Endothelial cell of umbilical vein (primary cell): ENCODE results near the gene FARP2. TPM values are rescaled to one million over a fixed set of nuclear protein-coding genes. Genes with fewer than 3 reads are reported as not detected.

Source experiments
- BruUV-seq: library from RNA; stranded (reverse); fragments of 400-500 nt; replicated peaks from 2 replicates; lab custom pipeline; 2021; lab: Mats Ljungman, UMichigan
- CTCF ChIA-PET: fragments of 300-600, 350-600 bp; sonication (Branson Sonifier 250); formaldehyde crosslinking; loops from one replicate; lab custom pipeline; 2021; ENCODE audit warnings: antibody characterized with exemption, inconsistent platforms; lab: Charles Lee
- POLR2A ChIA-PET: fragments of 300-600, 350-600 bp; sonication (Branson Sonifier 250); formaldehyde crosslinking; loops from one replicate; lab custom pipeline; 2021; ENCODE audit warnings: antibody characterized with exemption, inconsistent platforms; lab: Charles Lee
- DNase-seq: peaks from one replicate; pipeline ENCODE4 v3.0.0-alpha.2; 2011; ENCODE audit warnings: low read depth, low spot score
- FAIRE-seq: peaks from 2 replicates; lab custom pipeline; 2011; peaks lifted over from hg19 to GRCh38; lab: Jason Lieb, UNC
- H2AFZ ChIP-seq: 2 replicates; pipeline ENCODE4 v1.6.0; 2012; ENCODE audit warnings: low read depth, low read length, control low read depth, inconsistent platforms
- H3K27ac ChIP-seq: 2 replicates; pipeline ENCODE4 v1.5.1; 2011; ENCODE audit warnings: low read depth, mild to moderate bottlenecking, control low read depth, low read length, moderate library complexity; ENCODE audit not compliant: insufficient read depth
- H3K27me3 ChIP-seq, 2 experiments: 2 replicates each; pipeline versions ENCODE4 v1.6.0 to v1.6.1; 2011; ENCODE audit warnings: low read length in 2 of 2, mixed read lengths in 1 of 2; ENCODE audit not compliant: control insufficient read depth in 2 of 2, insufficient read depth in 2 of 2
- H3K36me3 ChIP-seq, 2 experiments: 2 replicates in 1 of 2; 3 replicates in 1 of 2; pipeline ENCODE4 v1.5.1; 2011; ENCODE audit warnings: low read length in 2 of 2, mild to moderate bottlenecking in 1 of 2, moderate library complexity in 1 of 2; ENCODE audit not compliant: control insufficient read depth in 2 of 2, insufficient read depth in 2 of 2; ENCODE audit errors: extremely low read depth in 1 of 2
- H3K4me1 ChIP-seq: 3 replicates; pipeline ENCODE4 v1.5.1; 2011; ENCODE audit warnings: mild to moderate bottlenecking, low read length; ENCODE audit not compliant: control insufficient read depth, insufficient read depth; ENCODE audit errors: extremely low read depth
- H3K4me2 ChIP-seq: 2 replicates; pipeline ENCODE4 v1.6.1; 2011; ENCODE audit warnings: low read length, control low read depth, mixed read lengths; ENCODE audit not compliant: insufficient read depth
- H3K4me3 ChIP-seq, 3 experiments: fragments of 200-600 bp in 1 of 3; sonication (generic), shearing (Covaris generic) in 1 of 3; replicated peaks in 1 of 3; 2 replicates each; pipeline ENCODE4 v1.5.1; 2011 to 2016; ENCODE audit warnings: control low read depth in 3 of 3, low read length in 3 of 3, mild to moderate bottlenecking in 2 of 3, inconsistent platforms in 1 of 3, low read depth in 1 of 3, moderate library complexity in 1 of 3; ENCODE audit not compliant: insufficient read depth in 1 of 3
- H3K79me2 ChIP-seq: 2 replicates; pipeline ENCODE4 v1.6.0; 2012; ENCODE audit warnings: low read length, inconsistent platforms; ENCODE audit not compliant: control insufficient read depth, insufficient read depth
- H3K9ac ChIP-seq: replicated peaks from 2 replicates; pipeline ENCODE3; 2011; ENCODE audit warnings: low read length, control low read depth; ENCODE audit not compliant: insufficient read depth; ENCODE audit errors: extremely low read depth
- H3K9me1 ChIP-seq: replicated peaks from 3 replicates; pipeline ENCODE4 v1.6.0; 2011; ENCODE audit warnings: mild to moderate bottlenecking, low read length; ENCODE audit not compliant: control insufficient read depth, insufficient read depth; ENCODE audit errors: extremely low read depth
- H3K9me3 ChIP-seq: replicated peaks from 2 replicates; pipeline ENCODE4 v1.5.1; 2012; ENCODE audit warnings: low read length, inconsistent platforms; ENCODE audit not compliant: control insufficient read depth, insufficient read depth
- H4K20me1 ChIP-seq: replicated peaks from 2 replicates; pipeline ENCODE3; 2011; ENCODE audit warnings: mild to moderate bottlenecking, low read length; ENCODE audit not compliant: control insufficient read depth, insufficient read depth; ENCODE audit errors: extremely low read depth
- EZH2 ChIP-seq: IDR thresholded peaks from 2 replicates; pipeline ENCODE4 v1.6.1; 2012; ENCODE audit warnings: borderline replicate concordance, low read depth, mild to moderate bottlenecking, moderate library complexity, low read length, inconsistent platforms; ENCODE audit not compliant: severe bottlenecking
- FOS ChIP-seq: IDR thresholded peaks from 2 replicates; pipeline ENCODE4 v1.6.1; 2011; ENCODE audit warnings: mild to moderate bottlenecking, low read length, moderate library complexity, borderline replicate concordance; ENCODE audit not compliant: insufficient read depth
- GATA2 ChIP-seq: IDR thresholded peaks from 2 replicates; pipeline ENCODE4 v1.7.0; 2011; ENCODE audit warnings: low read depth, mild to moderate bottlenecking, moderate library complexity, mixed read lengths, low read length; ENCODE audit not compliant: insufficient read length, insufficient read depth
- JUN ChIP-seq: IDR thresholded peaks from 2 replicates; pipeline ENCODE4 v1.6.1; 2011; ENCODE audit warnings: borderline replicate concordance, low read depth; ENCODE audit not compliant: insufficient read length, insufficient read depth
- MYC ChIP-seq: IDR thresholded peaks from one replicate; pipeline ENCODE4 v1.6.1; 2011; ENCODE audit warnings: mild to moderate bottlenecking, low read depth, low read length
- POLR2A ChIP-seq: IDR thresholded peaks from 2 replicates; pipeline ENCODE4 v1.6.1; 2012; ENCODE audit warnings: low read depth, mild to moderate bottlenecking, control low read depth, low read length
- POLR2AphosphoS5 ChIP-seq: IDR thresholded peaks from 2 replicates; pipeline ENCODE4 v1.6.1; 2012; ENCODE audit warnings: low read depth, mild to moderate bottlenecking, control low read depth, low read length, moderate library complexity; ENCODE audit not compliant: insufficient read depth
- dilution Hi-C: fragments of 300-500 bp; cut with MboI; formaldehyde crosslinking; loops from one replicate; pipeline ENCODE4 v1.15.0; 2019; ENCODE audit warnings: low sequenced_read_pairs; ENCODE audit not compliant: extremely low pct_ligation_motif_present
- intact Hi-C: fragments of 100-400 bp; cut with micrococcal nuclease; formaldehyde crosslinking; loops from one replicate; pipeline ENCODE4 v1.10.0; 2022
- polyA plus RNA-seq, 4 experiments: library from polyadenylated mRNA; depleted of rRNA in 3 of 4; stranded (reverse) in 3 of 4; unstranded in 1 of 4; fragments of >200 nt; gene quantifications; 2 replicates each; pipeline versions ENCODE4 v1.2.1 to v1.2.3, GENCODE V29; 2011 to 2012; ENCODE audit warnings: missing spikeins in 1 of 4
- total RNA-seq: library from RNA; stranded (reverse); gene quantifications from 2 replicates; pipeline ENCODE4 v1.2.3, GENCODE V29; 2021
- TF ChIP-seq, protein P1 (sequence below): IDR thresholded peaks from 2 replicates; pipeline ENCODE4 v1.6.1; 2011; ENCODE audit not compliant: insufficient read depth, insufficient read length
- TF ChIP-seq, protein P2 (sequence below), 2 donors: IDR thresholded peaks; 1 replicate in 1 of 2; 2 replicates in 1 of 2; pipeline ENCODE4 v1.5.1; 2011; ENCODE audit warnings: low read length in 2 of 2, mild to moderate bottlenecking in 2 of 2, moderate library complexity in 2 of 2, control low read depth in 1 of 2, inconsistent platforms in 1 of 2, low read depth in 1 of 2; ENCODE audit not compliant: insufficient read depth in 1 of 2; ENCODE audit errors: extremely low read depth in 1 of 2

FARP2 gene
- total and polyA plus RNA-seq, 2 donors (not counting 3 experiments of a cell fraction or from before 2014, with no cell fraction given): 15.3 to 45.3 TPM

DNA sequence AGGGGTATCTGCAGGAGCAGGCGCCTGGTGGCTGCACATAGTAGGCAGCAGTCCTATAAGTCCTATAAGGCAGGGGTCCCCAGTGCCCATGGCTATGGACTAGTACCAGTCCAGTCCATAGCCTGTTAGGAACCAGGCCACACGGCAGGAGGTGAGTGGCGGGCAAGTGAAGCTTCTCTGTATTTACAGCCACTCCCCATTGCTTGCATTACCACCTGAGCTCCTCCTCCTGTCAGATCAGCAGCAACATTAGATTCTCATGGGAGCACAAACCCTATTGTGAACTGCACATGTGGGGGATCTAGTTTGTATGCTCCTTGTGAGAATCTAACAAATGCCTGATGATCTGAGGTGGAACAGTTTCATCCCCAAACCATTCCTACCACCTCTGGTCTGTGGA is 119.2 kb downstream of the FARP2 start:
- Histone ChIP-seq H3K79me2 (no peaks in the 10 kb centered on the region), H3K9me1 (no peaks in the 10 kb centered on the region), H3K36me3 (no peaks in the 10 kb centered on the region), H3K9me3 (no peaks in the 10 kb centered on the region), H3K9ac (no peak overlapping the region), H3K4me3 (no peak overlapping the region), H3K27ac (no peak overlapping the region), H2AFZ (no peak overlapping the region), H4K20me1 (no peaks in the 10 kb centered on the region), H3K4me1 (no peaks in the 10 kb centered on the region), H3K4me2 (no peak overlapping the region), H3K27me3 (no peaks in the 10 kb centered on the region)
- dilution Hi-C loops (no loop called here), intact Hi-C loops (no loop called here)
- no peak for DNase-seq
- BruUV-seq: no TSS peak
- ChIA-PET POLR2A (interaction anchor here (0.6 kb wide), 1 partner anchor 281 kb away, joined by 4 read pairs; no protein-coding TSS in a partner anchor), CTCF (no interaction called here)
- TF ChIP-seq POLR2A (no peak), POLR2AphosphoS5 (no peak), JUN (no peak), FOS (no peak), EZH2 (no peak), GATA2 (no peak), MYC (no peak)
- TF ChIP-seq, protein P1, sequence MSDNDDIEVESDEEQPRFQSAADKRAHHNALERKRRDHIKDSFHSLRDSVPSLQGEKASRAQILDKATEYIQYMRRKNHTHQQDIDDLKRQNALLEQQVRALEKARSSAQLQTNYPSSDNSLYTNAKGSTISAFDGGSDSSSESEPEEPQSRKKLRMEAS: no peak
- TF ChIP-seq, protein P2, sequence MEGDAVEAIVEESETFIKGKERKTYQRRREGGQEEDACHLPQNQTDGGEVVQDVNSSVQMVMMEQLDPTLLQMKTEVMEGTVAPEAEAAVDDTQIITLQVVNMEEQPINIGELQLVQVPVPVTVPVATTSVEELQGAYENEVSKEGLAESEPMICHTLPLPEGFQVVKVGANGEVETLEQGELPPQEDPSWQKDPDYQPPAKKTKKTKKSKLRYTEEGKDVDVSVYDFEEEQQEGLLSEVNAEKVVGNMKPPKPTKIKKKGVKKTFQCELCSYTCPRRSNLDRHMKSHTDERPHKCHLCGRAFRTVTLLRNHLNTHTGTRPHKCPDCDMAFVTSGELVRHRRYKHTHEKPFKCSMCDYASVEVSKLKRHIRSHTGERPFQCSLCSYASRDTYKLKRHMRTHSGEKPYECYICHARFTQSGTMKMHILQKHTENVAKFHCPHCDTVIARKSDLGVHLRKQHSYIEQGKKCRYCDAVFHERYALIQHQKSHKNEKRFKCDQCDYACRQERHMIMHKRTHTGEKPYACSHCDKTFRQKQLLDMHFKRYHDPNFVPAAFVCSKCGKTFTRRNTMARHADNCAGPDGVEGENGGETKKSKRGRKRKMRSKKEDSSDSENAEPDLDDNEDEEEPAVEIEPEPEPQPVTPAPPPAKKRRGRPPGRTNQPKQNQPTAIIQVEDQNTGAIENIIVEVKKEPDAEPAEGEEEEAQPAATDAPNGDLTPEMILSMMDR (IDR thresholded peaks at IDR 0.05; ENCODE audit: extremely low read depth in 1 of 2, insufficient read depth in 1 of 2, low read depth in 1 of 2, low read length in 2 of 2): no peak
- no peak for FAIRE-seq
